SKM-1 treated with dmso at 0.1 percent for 144 hours (cell line): ENCODE measurements around the gene TM9SF3.
A peak's percentile ranks its signal among the peaks of the same experiment; 100 is the strongest.

Experiments
- DNase-seq: peaks from one replicate; lab custom pipeline; 2025; ENCODE audit not compliant: unreplicated experiment; lab: John Stamatoyannopoulos, UW

TM9SF3 gene

DNA sequence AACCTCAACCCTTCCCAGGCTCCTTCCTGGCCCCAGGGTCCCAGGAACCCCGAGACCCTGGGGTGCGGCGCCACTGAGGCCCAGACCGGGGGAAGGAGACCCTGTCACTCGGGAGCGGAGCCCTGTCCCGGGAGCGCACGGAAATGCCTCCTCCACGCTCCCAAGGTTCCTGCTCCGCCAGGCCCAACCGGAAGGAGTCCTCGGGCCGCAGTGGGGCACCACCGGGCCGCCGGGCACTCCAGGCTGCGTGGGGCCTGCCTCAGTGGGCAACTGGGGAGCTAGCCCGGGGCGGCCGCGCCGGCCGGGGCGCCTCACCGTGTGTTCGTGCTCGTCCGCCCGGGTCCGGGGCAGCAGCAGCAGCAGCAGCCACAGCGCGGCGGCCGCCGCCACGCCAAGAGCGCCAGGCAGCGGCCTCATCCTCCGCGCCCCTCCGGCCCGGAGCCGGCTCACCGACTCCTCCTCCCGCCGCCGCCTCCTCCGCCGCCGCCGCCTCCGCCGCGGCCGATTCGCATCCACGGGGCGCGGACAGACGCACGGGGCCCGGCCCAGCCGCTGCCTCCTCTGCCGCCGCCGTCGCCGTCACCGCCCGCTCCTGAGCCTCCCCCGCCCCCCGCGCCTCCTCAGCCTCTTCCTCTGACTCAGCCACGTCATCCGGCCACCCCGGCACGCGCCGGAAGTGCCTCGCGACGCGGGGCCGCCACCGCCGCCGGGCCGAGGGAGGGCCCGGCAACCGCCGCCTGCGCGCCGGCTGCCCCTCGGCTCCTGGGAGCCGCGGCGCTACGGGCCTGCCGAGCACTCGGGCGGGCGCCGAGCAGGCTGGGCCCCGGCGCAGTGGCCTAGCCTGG is at the start of gene TM9SF3:
TM9SF3 (minus strand) TSS at position 594 of the 845 bp plus-strand sequence; CDS start at position 417, 177 bp downstream.
- peak; percentile 79 for DNase-seq

DNA sequence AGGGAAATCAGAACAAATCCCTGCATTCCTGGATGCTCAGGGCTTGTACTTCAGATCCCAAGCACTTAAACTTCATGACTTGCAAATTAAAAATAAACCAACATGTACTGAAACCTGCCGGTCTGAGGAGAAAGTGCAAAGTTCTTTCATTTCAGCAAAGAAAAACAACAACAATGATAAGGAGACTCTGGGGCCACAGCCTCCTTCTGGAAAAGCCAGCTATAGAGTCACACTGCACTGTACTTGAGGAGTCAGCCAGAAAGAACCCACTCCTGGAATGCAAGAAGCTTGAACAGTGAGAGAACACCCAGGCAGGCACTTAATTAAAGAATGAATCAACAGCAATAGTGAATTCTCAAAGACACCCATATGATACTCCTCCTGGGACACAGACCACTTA is 49.7 kb upstream of the TM9SF3 start:
- DNase-seq, result no peak

DNA sequence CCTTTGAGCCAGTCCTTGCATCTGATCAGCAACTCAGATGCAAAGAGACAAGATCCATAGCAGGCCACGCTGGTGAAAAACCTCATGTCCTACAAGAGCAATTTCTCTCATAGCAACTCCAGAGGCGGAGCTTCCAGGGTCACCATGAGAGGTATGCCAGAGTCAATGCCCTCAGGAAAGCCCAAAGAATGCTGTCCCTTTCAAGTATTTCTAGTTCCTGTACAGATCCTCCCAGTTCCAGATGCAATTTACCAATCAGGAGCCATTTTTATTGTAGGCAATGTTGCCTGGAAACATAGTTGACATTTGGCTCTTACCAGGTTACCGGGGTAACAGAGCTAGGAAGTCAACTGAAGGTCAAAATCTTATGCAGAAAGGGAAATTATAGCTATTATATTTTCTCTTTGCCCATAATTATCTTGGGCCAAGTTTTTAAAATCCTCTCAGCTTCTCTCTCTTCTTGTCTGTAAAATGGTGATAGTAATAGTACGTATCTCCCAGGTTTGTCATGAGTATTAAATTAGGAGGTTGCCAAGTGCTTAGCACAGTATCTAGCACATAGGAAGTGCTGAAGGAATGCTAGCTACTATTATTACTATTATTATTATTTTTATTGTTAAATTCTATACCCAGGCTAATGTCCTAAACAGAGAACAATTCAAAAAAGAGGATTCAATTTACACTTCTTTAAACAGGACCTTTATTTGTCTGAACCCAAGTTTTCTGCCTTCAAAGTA is 46.3 kb upstream of the TM9SF3 start:
- DNase-seq, result no peak

DNA sequence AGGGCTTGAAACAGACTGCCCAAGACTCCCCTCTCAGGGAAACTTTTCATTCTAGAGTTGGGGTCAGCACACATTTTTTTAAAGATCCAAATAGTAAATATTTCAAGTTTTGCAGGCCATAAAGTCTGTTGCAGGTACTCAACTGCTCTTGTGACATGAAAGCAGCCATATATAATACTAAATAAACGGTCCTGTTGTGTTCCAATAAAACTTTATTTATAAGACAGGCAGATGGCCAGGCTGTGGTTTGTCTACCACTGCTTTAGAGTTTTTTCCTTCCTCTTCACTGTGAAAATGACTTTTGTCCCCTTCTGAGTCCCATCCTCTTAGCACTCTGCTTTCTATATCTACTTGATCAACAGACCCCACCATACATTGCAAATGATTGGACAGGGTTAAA is 40.5 kb upstream of the TM9SF3 start:
- DNase-seq, result no peak

DNA sequence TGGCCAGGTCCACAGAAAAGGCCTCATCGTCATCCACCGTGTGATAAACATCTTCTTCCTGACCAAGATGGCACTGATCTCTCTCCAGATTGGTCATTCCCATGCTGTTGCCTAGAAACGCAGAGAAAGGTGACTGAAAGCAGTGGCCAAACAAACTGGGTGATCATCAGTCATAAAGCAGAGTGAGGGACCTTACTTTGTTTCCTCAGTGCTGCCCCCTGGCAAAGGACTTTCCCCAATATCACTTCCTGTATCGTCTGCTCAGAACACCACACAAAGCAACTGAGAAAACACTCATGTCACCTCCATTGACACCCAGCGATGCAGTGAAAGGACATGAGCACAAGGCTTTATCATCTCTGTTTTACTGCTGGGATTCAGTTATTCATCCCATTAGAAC is 40.0 kb upstream of the TM9SF3 start:
- DNase-seq, result no peak

DNA sequence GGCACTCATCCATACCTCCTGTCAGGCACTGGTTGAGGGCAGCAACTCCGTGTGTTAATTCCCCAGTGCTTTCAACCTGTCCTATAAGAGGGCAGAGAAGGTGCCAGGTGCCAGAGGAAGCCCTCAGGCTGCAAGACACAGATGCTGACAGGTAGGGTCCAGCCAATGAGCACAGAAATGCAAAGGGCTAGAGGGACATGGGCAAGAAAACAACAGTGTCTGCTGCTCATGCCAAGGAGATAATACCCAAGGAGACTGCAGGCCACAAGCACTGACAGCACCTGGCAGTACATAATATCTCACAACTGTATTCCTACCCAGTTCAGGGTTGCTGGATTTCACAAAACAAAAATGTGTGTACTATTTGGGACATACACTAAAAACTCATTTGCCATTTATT is 38.4 kb upstream of the TM9SF3 start:
- DNase-seq, result no peak

DNA sequence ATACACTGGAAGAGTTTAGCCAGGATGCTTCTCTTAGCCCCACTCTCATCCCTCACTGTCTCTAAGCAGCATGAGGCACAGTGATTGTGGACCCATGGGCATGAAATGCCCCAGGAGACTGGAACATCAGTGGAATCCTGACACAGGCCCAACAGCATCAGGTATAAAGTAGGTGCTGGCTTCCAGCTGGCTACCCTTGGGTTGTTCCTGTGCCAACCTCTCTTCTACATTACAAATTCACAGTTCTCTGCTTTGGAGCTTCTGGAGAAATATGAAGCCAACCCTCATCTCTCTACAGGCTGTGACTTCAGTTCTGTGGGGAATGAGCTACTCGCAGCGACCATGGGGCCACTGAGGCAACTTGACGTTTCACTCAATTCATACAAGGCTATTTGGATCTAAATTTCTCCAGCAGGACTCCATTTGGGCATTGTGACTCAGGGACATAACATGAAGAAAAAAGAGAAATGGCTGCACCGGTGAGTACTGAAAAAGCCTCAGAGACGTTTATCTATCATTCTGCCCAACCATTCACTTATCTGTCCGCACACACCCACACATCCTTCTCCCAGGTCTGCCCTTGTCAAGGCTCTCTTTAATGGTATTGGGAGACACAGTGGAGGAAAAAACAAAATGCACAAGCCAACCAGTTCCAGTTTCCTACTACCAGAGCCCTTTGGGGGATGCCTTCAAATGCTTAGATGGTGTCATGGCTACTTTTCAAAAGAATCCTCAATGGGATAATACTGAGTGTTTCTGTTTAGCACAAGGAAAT is 35.4 kb upstream of the TM9SF3 start:
- no peak for DNase-seq

DNA sequence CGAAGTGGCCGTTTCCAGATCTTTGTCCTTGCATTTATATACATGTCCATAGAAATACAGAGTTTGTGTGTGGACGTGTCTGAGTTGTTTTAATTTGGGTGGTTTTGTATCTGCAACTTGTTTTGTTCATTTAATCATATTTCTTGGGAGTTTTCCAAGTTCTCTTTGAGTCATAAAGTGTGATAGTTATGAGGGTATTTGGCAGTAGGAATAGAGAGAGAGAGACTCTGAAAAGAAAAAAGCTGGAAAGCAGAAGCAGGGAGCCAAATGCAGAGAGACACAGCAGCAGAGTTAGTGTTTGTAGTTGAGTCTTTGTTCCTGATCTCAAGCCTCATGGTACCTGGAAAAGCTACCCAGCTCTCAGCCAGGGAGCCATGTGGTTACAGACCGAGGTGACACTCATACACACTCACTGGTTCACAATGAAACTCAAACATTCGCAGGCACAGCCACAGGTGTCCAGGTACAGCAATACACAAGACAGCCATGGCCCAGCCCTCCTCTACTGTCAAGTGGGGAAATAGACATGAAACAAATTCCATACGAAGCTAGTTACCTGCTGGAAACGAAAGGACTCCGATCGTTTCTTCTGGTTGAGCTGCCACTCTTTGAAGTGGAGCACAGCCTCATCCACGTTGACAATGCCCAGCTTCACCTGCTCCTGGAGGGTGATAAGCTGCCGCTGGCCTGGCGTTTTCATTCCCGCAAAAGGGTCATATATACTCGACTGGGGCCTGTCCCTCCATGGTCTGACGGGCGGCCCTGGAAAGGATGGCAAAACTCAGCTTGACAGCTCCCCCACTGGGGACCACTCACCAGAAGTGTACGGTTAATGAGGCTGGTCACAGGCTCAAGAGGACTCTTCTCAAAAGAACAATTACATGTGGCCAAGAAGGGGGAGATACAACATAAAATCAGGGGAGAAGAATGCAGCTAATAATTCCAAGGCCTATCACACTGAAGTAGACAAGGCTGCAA is 33.3 kb upstream of the TM9SF3 start:
- DNase-seq, result no peak

DNA sequence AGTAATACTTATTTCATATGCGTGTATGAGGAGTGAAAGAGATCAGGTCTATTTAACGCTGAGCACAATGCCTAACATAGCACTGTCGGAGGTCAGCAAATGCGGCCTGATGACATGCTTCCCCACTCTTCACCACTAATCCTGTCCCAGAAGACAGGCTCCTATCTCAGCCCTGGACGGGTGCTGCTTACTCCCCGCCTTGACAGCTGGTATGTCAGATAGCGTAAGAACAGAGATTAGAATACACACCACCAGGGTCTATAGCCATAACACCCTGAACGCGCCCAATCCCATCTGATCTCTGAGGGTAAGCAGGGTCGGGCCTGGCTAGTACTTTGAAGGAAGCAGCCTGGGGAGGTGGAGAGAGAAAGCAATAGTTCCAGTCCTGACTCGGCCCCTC is 32.3 kb upstream of the TM9SF3 start:
- no peak for DNase-seq

DNA sequence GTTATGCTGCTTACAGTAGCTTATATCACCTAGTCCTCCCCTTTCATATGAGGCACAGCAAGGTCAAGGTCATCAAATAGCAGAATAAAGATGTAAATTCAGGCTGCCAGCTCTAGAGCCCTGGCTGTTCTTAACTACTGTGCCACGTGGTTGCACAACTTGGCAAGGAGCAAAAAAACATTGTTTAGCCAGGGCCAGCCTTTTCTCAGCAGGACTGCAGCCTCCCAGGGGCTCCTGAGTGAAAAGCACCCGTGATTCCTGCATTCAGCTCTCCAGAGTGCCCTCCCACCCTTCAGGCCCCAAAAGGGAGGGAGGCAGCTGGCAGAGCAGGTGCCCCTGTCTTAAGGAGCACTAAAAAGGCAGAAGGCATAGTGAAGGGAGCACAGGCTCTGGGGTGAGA is 31.8 kb upstream of the TM9SF3 start:
- no peak for DNase-seq

DNA sequence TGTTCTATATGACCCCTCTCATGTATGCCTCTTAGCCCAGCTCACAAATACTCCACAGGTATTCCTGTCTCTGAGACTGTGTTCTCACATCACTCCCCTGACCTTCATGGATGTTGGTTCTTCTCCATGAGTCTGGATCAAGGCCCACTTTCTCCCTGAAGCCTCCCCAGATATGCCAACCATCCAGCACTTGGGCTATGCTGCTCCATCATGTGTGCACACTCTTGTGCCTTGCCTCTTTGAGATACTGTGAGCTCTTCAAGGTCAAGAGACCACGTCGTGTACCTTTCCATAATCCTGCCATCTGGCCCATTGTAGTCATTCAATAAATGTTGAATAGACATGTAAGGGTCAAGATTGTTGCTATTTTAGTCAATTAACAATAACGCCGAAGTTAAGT is 30.1 kb upstream of the TM9SF3 start:
- DNase-seq, result no peak

DNA sequence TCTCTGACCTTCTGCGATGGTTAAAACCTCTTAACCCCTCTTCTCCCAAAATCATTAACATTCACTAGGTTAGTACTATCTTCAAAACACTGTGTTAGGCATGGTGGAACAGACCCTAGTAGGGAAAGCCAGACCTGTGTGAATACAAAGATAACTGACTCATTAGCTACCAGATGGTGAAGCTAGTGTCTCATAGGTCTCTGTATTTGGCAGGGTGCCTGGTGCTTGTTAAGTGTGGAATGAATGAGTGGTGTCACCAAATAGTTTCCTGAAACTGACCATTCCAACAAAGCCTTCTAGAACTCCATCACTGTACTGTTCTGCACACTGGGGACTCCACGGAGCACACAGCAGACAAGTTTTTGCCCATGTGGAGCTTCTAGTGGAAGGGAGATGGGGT is 27.7 kb upstream of the TM9SF3 start:
- no peak for DNase-seq

DNA sequence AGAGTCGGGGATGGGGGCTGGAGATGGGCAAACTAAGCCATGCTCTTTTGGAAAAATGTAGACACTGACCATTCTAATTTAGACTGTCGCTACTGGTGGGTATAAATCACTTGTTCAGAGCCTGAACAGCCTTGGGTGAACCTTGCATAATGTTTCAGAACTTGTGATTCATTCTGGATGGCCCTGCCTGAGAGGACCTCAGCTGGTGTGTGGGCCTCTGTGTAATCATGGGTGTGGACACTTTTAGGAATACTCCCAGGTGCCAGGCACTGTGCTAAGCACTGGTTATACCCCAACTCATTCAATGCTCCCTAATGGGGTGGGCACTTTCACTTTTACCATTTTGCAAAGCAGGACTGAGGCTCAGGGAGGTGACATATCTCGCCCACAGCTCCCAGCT is 26.8 kb upstream of the TM9SF3 start:
- no peak for DNase-seq

DNA sequence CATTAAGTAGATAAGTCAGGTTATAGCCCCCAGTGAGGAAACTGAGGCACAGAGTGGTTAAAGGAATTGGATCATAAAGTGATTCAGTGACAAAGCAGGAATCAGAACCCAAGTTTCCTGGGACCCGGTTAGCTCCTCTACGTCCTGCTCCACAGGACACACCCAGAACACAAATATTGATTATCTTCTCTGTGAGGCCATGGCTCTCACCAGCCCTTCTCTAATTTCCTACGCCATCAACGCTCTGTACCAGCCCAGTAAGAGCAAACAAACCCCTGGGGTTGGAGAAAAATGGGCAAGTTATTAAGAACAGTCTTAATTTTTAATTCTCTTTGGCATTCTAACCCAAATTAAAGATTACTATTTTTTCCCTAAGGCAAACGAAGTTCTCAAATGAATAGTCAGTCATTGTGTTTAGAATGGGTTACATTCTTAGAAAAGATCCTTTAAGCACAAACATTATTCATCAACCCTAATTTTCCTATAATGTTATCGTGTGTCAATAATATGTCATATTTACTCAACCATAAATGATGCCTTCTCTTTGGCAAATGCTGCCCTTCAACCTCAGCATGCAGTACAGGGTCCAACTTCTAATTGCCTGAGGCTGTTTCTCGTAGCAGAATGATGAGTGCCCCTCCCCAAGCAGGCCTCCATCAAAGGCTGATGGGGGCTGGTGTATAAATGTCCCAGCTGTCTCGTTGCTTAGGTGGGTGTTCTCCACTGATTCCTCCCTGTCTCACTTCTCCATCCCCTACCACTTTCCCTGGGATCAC is 25.4 kb upstream of the TM9SF3 start:
- no peak for DNase-seq

DNA sequence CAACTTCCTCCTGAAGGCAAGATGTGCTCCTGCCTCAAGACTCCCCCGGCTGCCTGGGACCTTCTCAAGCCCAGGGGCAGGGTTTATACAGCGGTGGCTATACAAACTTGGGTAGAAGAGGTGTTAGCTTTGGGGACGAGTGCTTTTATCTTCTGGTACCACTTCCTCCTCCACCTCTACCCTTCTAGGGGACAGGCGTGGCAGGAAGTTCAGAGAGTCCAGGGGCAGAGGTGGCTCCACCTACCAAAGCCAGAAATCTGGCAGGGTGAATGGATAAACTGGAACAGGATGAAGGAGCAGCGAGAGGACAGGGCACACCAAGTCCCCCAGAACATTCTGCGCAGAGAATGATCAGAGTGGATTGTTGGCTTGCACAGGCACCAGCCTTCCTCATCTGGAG is 24.0 kb upstream of the TM9SF3 start:
- DNase-seq, result no peak

DNA sequence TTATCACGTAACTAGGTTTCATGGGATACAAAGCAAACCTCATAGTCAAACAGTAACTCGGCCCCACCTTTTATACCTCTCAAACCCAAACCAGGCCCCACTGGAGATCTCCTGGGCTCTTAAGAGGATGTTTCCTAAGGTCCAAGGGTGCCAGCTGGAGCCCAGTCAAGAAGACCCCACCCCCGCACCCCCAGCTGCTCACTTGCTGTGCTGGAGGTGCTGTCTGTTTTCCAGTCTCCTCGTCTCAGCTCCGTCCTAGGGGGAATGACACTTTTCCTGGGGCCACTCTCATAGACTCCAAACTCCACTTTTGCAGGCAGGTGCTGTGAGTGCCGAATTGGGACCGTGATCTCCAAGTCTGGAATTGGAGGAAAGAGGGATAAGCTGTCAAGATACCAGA is 22.7 kb upstream of the TM9SF3 start:
- no peak for DNase-seq

DNA sequence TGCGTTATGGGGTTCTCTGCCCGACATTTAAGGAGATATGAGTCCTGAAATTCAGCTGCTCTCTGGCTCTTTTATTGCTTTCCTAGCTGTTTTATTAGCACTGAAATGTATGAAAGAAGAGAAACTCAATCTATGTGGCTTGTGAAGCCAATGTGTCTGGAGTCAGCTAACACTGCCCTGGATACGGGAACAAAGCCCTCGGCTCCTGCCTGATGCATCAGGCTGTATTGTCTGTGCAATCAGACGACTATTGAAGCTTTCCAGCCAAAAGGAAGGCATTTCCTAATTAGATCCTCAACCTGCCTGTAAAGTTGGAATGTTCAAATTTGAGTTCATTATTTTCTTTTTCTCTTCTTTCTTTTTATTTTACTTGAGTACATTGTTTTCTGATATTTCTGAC is 22.0 kb upstream of the TM9SF3 start:
- no peak for DNase-seq

DNA sequence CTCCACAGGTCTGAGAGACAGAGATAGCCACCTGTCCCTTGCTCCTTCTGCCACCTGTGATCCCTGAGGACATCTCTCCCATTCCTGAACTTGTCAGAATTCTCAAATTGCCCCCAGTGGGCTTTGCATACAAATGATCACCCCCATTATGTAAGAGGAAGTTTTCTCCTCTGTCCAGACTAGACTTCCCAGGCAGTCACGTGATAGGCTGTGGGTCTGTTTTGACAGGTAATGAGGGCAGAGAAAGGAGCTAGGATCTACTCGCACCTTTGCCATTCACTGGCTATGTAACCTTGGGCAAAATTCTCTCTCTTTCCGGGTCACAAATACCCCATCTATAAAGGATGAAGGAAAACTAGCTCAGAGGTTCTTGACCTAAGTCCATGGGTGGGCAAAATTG is 21.4 kb upstream of the TM9SF3 start:
- no peak for DNase-seq

DNA sequence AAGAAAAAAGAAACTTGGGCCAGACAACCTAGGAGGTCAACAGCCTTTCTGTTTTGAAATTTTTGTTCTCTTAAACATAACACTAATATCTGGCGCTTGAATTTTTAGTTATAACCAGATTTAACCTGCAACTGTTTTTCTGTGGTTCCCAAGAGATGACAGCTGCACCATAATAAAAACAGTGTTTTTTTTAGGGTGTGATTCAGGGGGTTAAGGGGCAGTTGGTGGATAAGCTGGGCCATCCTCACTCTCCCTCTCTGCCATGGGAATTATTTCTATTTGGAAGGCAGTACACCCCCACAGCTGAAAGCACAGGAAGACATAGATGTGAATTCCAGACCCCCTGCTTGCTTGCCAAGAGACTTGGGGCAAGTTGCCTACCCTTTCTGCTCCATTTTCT is 20.1 kb upstream of the TM9SF3 start:
- DNase-seq, result no peak

DNA sequence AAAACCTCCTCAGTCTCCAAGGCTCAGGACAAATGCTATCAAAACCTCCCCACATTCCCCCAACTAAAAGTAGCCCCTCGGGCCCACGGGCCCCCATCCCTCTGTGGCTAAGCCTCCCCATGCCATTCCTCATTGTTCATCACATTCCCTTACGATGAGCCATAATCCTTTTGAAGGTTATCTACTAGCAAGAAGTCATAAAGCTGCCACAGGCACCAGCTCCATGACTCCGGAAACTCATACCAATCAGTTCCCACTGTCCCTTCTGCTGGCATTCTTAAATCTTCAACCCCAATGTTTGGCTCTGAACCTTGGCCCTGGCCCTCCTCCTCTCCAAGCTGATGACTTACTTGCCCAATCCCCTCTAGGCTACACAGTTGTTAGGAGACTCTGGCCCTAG is 19.4 kb upstream of the TM9SF3 start:
- no peak for DNase-seq
